ENCODE results near the gene SAMD4A. TPM values are rescaled to one million over a fixed set of nuclear protein-coding genes. Genes with fewer than 3 reads are reported as not detected.

The SAMD4A gene
- total RNA-seq, 2 donors from 2014 or later = 1.9 to 8.0 TPM

- no peak overlapping the region for H3K9ac ChIP-seq (ENCODE audit: extremely low read depth, low read length, poor library complexity, severe bottlenecking)
- H3K4me3 ChIP-seq (ENCODE audit: low read length) = no peak overlapping the region
- Mint-ChIP-seq H3K9me3 (peaks cover 3% of the 10 kb centered on the region), H3K27ac (no peak overlapping the region), H3K27me3 (ENCODE audit: insufficient read depth) (peaks cover 59% of the 10 kb centered on the region), H3K36me3 (ENCODE audit: low read depth) (no peaks in the 10 kb centered on the region), H3K4me3 (no peak overlapping the region), H3K4me1 (peaks cover 18% of the 10 kb centered on the region)
- H3K4me1 ChIP-seq (ENCODE audit: control insufficient read depth, insufficient read depth, low read length) = no peaks in the 10 kb centered on the region
- 90 to 93% methylated on average over 5 to 7 of the region's 7 CpGs for WGBS, 2 experiments (ENCODE audit: insufficient coverage in 1 of 2, insufficient read length in 1 of 2)
- no peak for TF ChIP-seq CTCF (conservative IDR thresholded peaks at IDR 0.05)
- no peak overlapping the region for H3K27ac ChIP-seq (ENCODE audit: low read depth, low read length)
- peaks cover 6% of the 10 kb centered on the region for H3K9me3 ChIP-seq (ENCODE audit: control insufficient read depth, low read length)
- peak; percentile 45 for DNase-seq
- H3K27me3 ChIP-seq (ENCODE audit: control insufficient read depth, insufficient read depth, low read length, poor library complexity, severe bottlenecking) = peaks cover 18% of the 10 kb centered on the region
- H3K36me3 ChIP-seq (ENCODE audit: control insufficient read depth, insufficient read depth, low read length) = no peaks in the 10 kb centered on the region
Measured at GRCh38 chr14:54803396-54803795, 236.5 kb downstream of the SAMD4A start.

- H3K27ac ChIP-seq (ENCODE audit: low read depth, low read length) = no peak overlapping the region
- no peak overlapping the region for H3K4me3 Mint-ChIP-seq
- H3K36me3 Mint-ChIP-seq (ENCODE audit: low read depth) = no peaks in the 10 kb centered on the region
- H3K9me3 ChIP-seq (ENCODE audit: control insufficient read depth, low read length) = peaks cover 6% of the 10 kb centered on the region
- no peaks in the 10 kb centered on the region for H3K36me3 ChIP-seq (ENCODE audit: control insufficient read depth, insufficient read depth, low read length)
- peak; percentile 12 for TF ChIP-seq CTCF (conservative IDR thresholded peaks at IDR 0.05)
- H3K4me1 Mint-ChIP-seq = peaks cover 16% of the 10 kb centered on the region
- H3K4me3 ChIP-seq (ENCODE audit: low read length) = no peak overlapping the region
- no peak overlapping the region for H3K9ac ChIP-seq (ENCODE audit: extremely low read depth, low read length, poor library complexity, severe bottlenecking)
- peaks cover 18% of the 10 kb centered on the region for H3K27me3 ChIP-seq (ENCODE audit: control insufficient read depth, insufficient read depth, low read length, poor library complexity, severe bottlenecking)
- H3K27me3 Mint-ChIP-seq (ENCODE audit: insufficient read depth) = peaks cover 57% of the 10 kb centered on the region
- no peaks in the 10 kb centered on the region for H3K4me1 ChIP-seq (ENCODE audit: control insufficient read depth, insufficient read depth, low read length)
- DNase-seq = peak; percentile 53
- whole genome bisulfite sequencing, 2 experiments (ENCODE audit: insufficient coverage in 1 of 2, insufficient read length in 1 of 2) = 91 to 100% methylated on average over 8 to 13 of the region's 13 CpGs
- H3K9me3 Mint-ChIP-seq = peaks cover 3% of the 10 kb centered on the region
- H3K27ac Mint-ChIP-seq = no peak overlapping the region
Measured at GRCh38 chr14:54803926-54804537, 237.1 kb downstream of the SAMD4A start.

GRCh38 chr14:54804538-54805041 is 237.7 kb downstream of the SAMD4A start:
- Histone ChIP-seq H3K27me3 (ENCODE audit: control insufficient read depth, insufficient read depth, low read length, poor library complexity, severe bottlenecking) (peaks cover 18% of the 10 kb centered on the region), H3K9me3 (ENCODE audit: control insufficient read depth, low read length) (peaks cover 6% of the 10 kb centered on the region), H3K27ac (ENCODE audit: low read depth, low read length) (no peak overlapping the region), H3K4me1 (ENCODE audit: control insufficient read depth, insufficient read depth, low read length) (no peaks in the 10 kb centered on the region), H3K9ac (ENCODE audit: extremely low read depth, low read length, poor library complexity, severe bottlenecking) (no peak overlapping the region), H3K36me3 (ENCODE audit: control insufficient read depth, insufficient read depth, low read length) (no peaks in the 10 kb centered on the region), H3K4me3 (ENCODE audit: low read length) (no peak overlapping the region)
- no peaks in the 10 kb centered on the region for H3K36me3 Mint-ChIP-seq (ENCODE audit: low read depth)
- no peak overlapping the region for H3K4me3 Mint-ChIP-seq
- 81 to 88% methylated on average over 11 to 16 of the region's 16 CpGs for WGBS, 2 experiments (ENCODE audit: insufficient coverage in 1 of 2, insufficient read length in 1 of 2)
- H3K27me3 Mint-ChIP-seq (ENCODE audit: insufficient read depth) = peaks cover 57% of the 10 kb centered on the region
- no peak for TF ChIP-seq CTCF (conservative IDR thresholded peaks at IDR 0.05)
- peaks cover 16% of the 10 kb centered on the region for H3K4me1 Mint-ChIP-seq
- DNase-seq = peak; percentile 67
- no peak overlapping the region for H3K27ac Mint-ChIP-seq
- H3K9me3 Mint-ChIP-seq = peaks cover 3% of the 10 kb centered on the region
